Mucosa of rectum (tissue), 2 donors: ENCODE measurements around the gene SCYL1.

ENCODE experiments used
- H3K27ac ChIP-seq, 2 donors: one replicate each; pipeline ENCODE4 v1.7.0; 2013; ENCODE audit warnings: inconsistent platforms in 2 of 2, low read depth in 2 of 2, low read length in 2 of 2
- H3K27me3 ChIP-seq, 2 donors: one replicate each; pipeline ENCODE4 v1.7.0; 2013; ENCODE audit warnings: low read length in 2 of 2; ENCODE audit not compliant: control insufficient read depth in 2 of 2, insufficient read depth in 2 of 2
- H3K36me3 ChIP-seq, 2 donors: one replicate each; pipeline ENCODE4 v1.7.0; 2013; ENCODE audit warnings: low read length in 2 of 2; ENCODE audit not compliant: control insufficient read depth in 2 of 2, insufficient read depth in 2 of 2
- H3K4me1 ChIP-seq, 2 donors: one replicate each; pipeline ENCODE4 v1.7.0; 2013; ENCODE audit warnings: low read length in 2 of 2, mild to moderate bottlenecking in 1 of 2; ENCODE audit not compliant: control insufficient read depth in 2 of 2, insufficient read depth in 2 of 2
- H3K4me3 ChIP-seq, 2 donors: one replicate each; pipeline ENCODE4 v1.7.0; 2013; ENCODE audit warnings: low read length in 2 of 2
- H3K9ac ChIP-seq, 2 donors: one replicate each; pipeline ENCODE4 v1.7.0; 2013; ENCODE audit warnings: low read length in 2 of 2, low read depth in 1 of 2, mild to moderate bottlenecking in 1 of 2
- H3K9me3 ChIP-seq, 2 donors: one replicate each; pipeline ENCODE4 v1.7.0; 2013; ENCODE audit warnings: low read length in 2 of 2; ENCODE audit not compliant: control insufficient read depth in 2 of 2
- donor health status: healthy.
- donor health status: Normal muscosa, but diverticular disease.

The SCYL1 gene

DNA sequence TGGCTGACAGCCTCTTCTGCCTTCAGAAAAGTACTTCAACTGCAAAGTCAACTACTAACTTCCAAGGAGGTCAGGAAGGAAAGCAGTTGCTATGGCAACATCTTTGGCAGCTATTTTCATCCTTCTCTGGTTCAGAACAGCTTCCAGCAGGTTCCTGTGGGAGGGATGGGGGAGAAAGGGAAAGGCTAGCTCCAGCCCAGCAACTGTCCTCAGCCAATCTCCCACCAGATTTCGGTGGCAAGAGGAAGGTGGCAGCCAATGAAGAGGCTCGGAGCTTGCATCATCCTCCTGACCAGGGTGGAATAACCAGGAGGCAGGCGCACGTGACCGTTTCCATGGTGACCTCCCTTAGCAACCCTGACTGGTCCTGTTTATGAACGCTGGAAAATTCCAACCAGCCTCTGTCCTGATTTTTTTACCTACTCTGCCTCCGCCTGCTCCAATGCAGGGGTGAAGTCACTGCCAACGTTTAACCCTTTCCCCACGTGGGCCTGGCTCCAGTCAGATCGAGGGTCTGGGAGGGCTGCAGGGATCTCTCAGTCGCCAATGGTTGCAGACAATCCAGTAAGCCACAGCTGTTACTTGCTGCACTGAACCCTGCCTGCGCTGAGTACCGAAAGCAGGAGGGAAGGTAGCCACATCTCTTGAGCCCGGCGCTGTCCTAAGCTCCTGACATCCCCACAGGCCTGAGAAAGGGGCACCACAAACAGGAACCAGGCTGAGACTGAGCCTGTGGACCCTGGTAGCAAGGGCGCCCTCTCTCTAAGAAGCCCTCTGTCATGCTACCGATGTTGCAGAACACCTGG lies 37.2 kb upstream of the SCYL1 start:
- Histone ChIP-seq H3K9ac (peak overlapping the region; percentile 68 to 77), H3K36me3 (no peaks in the 10 kb centered on the region), H3K27ac (peak overlapping the region; percentile 92 to 96), H3K9me3 (no peaks in the 10 kb centered on the region), H3K4me3 (peak overlapping the region; percentile 37 to 44), H3K4me1 (peaks cover 57 to 65% of the 10 kb centered on the region in 2 donors), H3K27me3 (no peaks in the 10 kb centered on the region)

DNA sequence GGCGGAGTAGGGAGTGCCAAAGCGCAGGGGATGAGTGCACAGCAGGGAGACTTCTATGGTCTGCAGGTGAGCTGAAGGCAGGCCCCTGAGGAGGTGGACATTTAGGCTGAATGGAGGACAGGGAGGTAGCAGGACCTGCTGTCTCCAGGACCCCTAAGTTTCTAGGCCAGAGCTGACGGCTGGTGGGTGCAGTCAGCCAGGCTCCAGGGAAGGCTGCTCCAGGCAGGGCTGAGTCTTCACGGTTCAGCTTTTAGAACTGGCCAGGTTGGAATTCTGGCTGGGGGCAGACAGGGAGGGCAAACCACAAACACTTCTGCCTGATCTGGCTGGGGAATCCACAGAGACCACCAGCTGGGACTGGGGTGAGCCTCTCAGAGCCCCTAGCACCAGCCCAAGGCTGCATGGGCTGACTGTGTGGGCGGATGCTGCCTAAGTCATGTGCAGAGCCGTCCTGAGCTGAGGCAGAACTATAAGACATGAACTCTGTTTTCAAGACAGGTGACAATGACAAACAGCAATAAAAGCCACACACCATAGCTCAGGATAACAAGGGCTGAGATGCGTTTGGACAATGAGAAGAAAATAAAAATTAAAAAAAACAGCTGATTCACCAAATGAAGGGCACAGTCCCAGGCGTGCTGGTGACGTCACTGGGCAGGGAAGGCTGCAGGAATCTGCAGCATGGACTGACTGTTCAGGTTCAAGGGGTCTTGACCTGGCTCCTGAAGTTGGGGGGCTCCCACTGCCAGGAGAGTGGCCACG lies 36.4 kb upstream of the SCYL1 start:
- Histone ChIP-seq H3K9ac (peak overlapping the region; percentile 68 to 77), H3K4me1 (peaks cover 65 to 73% of the 10 kb centered on the region in 2 donors), H3K9me3 (no peaks in the 10 kb centered on the region), H3K27ac (peak overlapping the region; percentile 92 to 96), H3K4me3 (peak overlapping the region; percentile 37 to 44), H3K36me3 (no peaks in the 10 kb centered on the region), H3K27me3 (no peaks in the 10 kb centered on the region)

- H3K9ac ChIP-seq = peak overlapping the region; percentile 48 to 68
Measured at GRCh38 chr11:65489035-65489705, 35.7 kb upstream of the SCYL1 start.

GRCh38 chr11:65489706-65490320 lies 35.1 kb upstream of the SCYL1 start:
- Histone ChIP-seq H3K36me3 (no peaks in the 10 kb centered on the region), H3K9me3 (no peaks in the 10 kb centered on the region), H3K4me3 (peak overlapping the region; percentile 17 to 35), H3K27ac (peak overlapping the region; percentile 92 to 96), H3K9ac (peak overlapping the region; percentile 48 to 68), H3K27me3 (no peaks in the 10 kb centered on the region), H3K4me1 (peaks cover 70 to 86% of the 10 kb centered on the region in 2 donors)

More at GRCh38 chr11:65489035-65489705, 35.7 kb upstream of the SCYL1 start:
- Histone ChIP-seq H3K36me3 (no peaks in the 10 kb centered on the region), H3K4me3 (peak overlapping the region in 1 of 2 donors; percentile 35), H3K27ac (peak overlapping the region; percentile 92 to 96), H3K27me3 (no peaks in the 10 kb centered on the region), H3K4me1 (peaks cover 66 to 80% of the 10 kb centered on the region in 2 donors), H3K9me3 (no peaks in the 10 kb centered on the region)

- H3K36me3 ChIP-seq = no peaks in the 10 kb centered on the region
- no peak overlapping the region for H3K4me3 ChIP-seq
- H3K4me1 ChIP-seq = peaks cover 73 to 82% of the 10 kb centered on the region in 2 donors
- no peaks in the 10 kb centered on the region for H3K27me3 ChIP-seq
- H3K27ac ChIP-seq = peak overlapping the region; percentile 92 to 96
- peak overlapping the region; percentile 49 to 76 for H3K9ac ChIP-seq
- no peaks in the 10 kb centered on the region for H3K9me3 ChIP-seq
Measured at GRCh38 chr11:65491163-65491465, 33.8 kb upstream of the SCYL1 start.

DNA sequence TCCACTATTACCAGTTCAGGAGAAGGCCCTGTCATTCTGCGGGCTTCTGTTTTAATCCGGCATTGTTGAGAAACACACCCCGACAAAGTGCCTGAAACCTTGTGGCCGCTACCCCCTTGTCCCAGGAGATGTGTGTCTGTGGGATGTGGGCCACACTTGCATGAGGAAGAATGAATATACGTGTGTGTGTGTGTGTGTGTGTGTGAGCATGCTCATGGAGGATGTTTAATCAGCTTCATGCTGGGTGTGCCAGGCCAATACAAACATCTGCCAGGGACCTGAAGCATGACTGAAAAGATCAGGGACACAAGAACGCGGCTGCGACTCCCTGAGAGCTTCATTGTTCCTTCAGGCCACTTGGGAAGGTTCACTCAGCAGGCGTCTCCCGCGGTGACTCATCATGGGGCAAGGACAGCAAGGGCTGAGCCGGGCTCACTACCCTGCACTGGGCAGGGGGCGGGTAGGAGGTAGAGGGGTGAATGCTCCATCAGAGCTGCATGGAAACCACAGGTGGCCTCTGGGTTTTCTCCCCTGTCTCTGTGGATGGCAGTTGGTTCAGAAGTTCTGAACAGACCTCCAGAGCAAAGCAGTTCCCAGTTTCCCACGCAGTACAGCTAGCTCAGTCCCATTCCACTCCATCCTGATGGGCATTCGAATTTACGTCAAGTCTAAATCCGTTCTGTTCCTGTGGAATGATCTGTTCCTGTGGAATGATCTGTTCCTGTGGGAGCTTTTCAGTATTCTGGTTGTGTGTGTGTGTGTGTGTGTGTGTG lies 33.1 kb upstream of the SCYL1 start:
- Histone ChIP-seq H3K9ac (peak overlapping the region; percentile 47 to 76), H3K9me3 (no peaks in the 10 kb centered on the region), H3K27me3 (no peaks in the 10 kb centered on the region), H3K4me3 (peak overlapping the region; percentile 18 to 56), H3K4me1 (peaks cover 76 to 89% of the 10 kb centered on the region in 2 donors), H3K27ac (peak overlapping the region; percentile 92 to 96), H3K36me3 (no peaks in the 10 kb centered on the region)

- Histone ChIP-seq H3K4me1 (peaks cover 79 to 89% of the 10 kb centered on the region in 2 donors), H3K27me3 (no peaks in the 10 kb centered on the region), H3K9me3 (no peaks in the 10 kb centered on the region), H3K36me3 (no peaks in the 10 kb centered on the region), H3K4me3 (peak overlapping the region in 1 of 2 donors; percentile 56), H3K27ac (peak overlapping the region; percentile 92 to 96), H3K9ac (peak overlapping the region; percentile 47 to 76)
Measured at GRCh38 chr11:65492387-65492636, 32.6 kb upstream of the SCYL1 start.

DNA sequence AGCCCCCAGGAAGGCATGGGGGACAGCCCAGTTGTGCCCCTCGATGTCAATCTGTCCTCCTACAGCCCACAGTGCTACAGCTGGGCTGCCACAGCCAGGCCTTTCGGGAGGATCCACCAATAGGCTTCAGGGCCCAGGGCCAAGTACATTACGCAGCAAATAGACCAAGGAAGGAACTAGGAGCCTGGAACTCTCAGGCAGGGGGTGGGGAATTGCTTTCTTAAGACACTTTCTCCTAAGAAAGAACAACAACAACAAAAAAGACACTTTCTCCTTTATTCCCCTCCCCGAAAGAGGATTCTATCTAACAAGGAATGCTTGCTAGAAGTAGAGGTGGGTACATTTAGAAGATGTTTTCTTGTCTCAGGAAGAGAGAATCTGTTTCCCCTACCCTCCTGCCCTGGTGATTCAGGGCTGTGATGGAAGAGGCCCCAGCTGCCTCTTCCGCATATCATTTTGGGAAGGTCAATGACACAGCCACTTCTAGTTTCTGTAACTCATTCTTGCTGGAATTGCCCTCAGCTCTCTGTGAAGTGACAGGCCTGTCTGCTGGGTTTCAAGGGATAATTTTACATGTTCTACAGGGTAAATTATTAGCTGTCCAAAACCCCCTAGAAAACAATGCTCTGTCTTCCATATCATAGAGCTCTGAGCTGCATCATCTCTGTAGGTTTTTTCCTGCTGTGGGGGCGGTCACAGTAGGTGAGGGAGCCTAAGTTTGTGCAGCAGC lies 32.1 kb upstream of the SCYL1 start:
- Histone ChIP-seq H3K4me3 (no peak overlapping the region), H3K27ac (peak overlapping the region; percentile 92 to 96), H3K4me1 (peaks cover 77 to 85% of the 10 kb centered on the region in 2 donors), H3K27me3 (no peaks in the 10 kb centered on the region), H3K9me3 (no peaks in the 10 kb centered on the region), H3K9ac (peak overlapping the region; percentile 47 to 76), H3K36me3 (no peaks in the 10 kb centered on the region)
